Keratinocyte (primary cell): ENCODE results near the gene MKLN1. TPM values are rescaled to one million over a fixed set of nuclear protein-coding genes. Genes with fewer than 3 reads are reported as not detected.

Source experiments
- DNase-seq: peaks from one replicate; pipeline ENCODE4 v3.0.0-alpha.2; 2011; ENCODE audit warnings: low read depth, missing footprints, low spot score
- FAIRE-seq: peaks from 2 replicates; lab custom pipeline; 2011; peaks lifted over from hg19 to GRCh38; lab: Jason Lieb, UNC
- H2AFZ ChIP-seq: 2 replicates; pipeline ENCODE4 v1.6.0; 2012; ENCODE audit warnings: low read length, control low read depth, inconsistent platforms; ENCODE audit not compliant: control insufficient read depth
- H3K27ac ChIP-seq: 2 replicates; pipeline ENCODE4 v1.5.1; 2011; ENCODE audit warnings: low read length; ENCODE audit not compliant: control insufficient read depth, insufficient read depth
- H3K27me3 ChIP-seq: 3 replicates; pipeline ENCODE4 v1.6.0; 2011; ENCODE audit warnings: low read length; ENCODE audit not compliant: control insufficient read depth, insufficient read depth; ENCODE audit errors: extremely low read depth
- H3K36me3 ChIP-seq, 2 experiments: 2 replicates in 1 of 2; 3 replicates in 1 of 2; pipeline ENCODE4 v1.5.1; 2011; ENCODE audit warnings: low read length in 2 of 2, mild to moderate bottlenecking in 1 of 2; ENCODE audit not compliant: control insufficient read depth in 2 of 2, insufficient read depth in 2 of 2; ENCODE audit errors: extremely low read depth in 1 of 2
- H3K4me1 ChIP-seq: 3 replicates; pipeline ENCODE4 v1.5.1; 2011; ENCODE audit warnings: low read length; ENCODE audit not compliant: control insufficient read depth, insufficient read depth; ENCODE audit errors: extremely low read depth
- H3K4me2 ChIP-seq: 3 replicates; pipeline ENCODE4 v1.6.0; 2011; ENCODE audit warnings: low read depth, low read length; ENCODE audit not compliant: control insufficient read depth, insufficient read depth; ENCODE audit errors: extremely low read depth
- H3K4me3 ChIP-seq, 3 experiments: fragments of 200-600 bp in 1 of 3; sonication (generic) in 1 of 3; 2 replicates in 2 of 3; 3 replicates in 1 of 3; pipeline ENCODE4 v1.5.1; 2011 to 2016; ENCODE audit warnings: low read length in 3 of 3, mild to moderate bottlenecking in 3 of 3, control low read depth in 2 of 3, inconsistent platforms in 1 of 3, low read depth in 1 of 3, mixed read lengths in 1 of 3, mixed run types in 1 of 3, moderate library complexity in 1 of 3; ENCODE audit not compliant: control insufficient read depth in 2 of 3, insufficient read depth in 2 of 3; ENCODE audit errors: extremely low read depth in 1 of 3
- H3K79me2 ChIP-seq: 2 replicates; pipeline ENCODE4 v1.6.0; 2012; ENCODE audit warnings: low read length; ENCODE audit not compliant: control insufficient read depth, insufficient read depth
- H3K9ac ChIP-seq: 3 replicates; pipeline ENCODE4 v1.6.0; 2011; ENCODE audit warnings: low read length; ENCODE audit not compliant: control insufficient read depth, insufficient read depth; ENCODE audit errors: extremely low read depth
- H3K9me1 ChIP-seq: 3 replicates; pipeline ENCODE4 v1.6.0; 2011; ENCODE audit warnings: low read length; ENCODE audit not compliant: control insufficient read depth, insufficient read depth; ENCODE audit errors: extremely low read depth
- H3K9me3 ChIP-seq: 2 replicates; pipeline ENCODE4 v1.5.1; 2012; ENCODE audit warnings: low read depth, low read length; ENCODE audit not compliant: control insufficient read depth
- H4K20me1 ChIP-seq: 3 replicates; pipeline ENCODE4 v1.6.0; 2011; ENCODE audit warnings: low read length; ENCODE audit not compliant: control insufficient read depth, insufficient read depth; ENCODE audit errors: extremely low read depth
- CTCF ChIP-seq, 3 experiments: IDR thresholded peaks in 1 of 3; conservative IDR thresholded peaks in 1 of 3; optimal IDR thresholded peaks in 1 of 3; 2 replicates in 2 of 3; 3 replicates in 1 of 3; pipeline versions ENCODE3 to v1.5.1; 2011; ENCODE audit warnings: low read length in 3 of 3, mild to moderate bottlenecking in 3 of 3, moderate library complexity in 2 of 3, control low read depth in 1 of 3, inconsistent platforms in 1 of 3; ENCODE audit not compliant: insufficient read depth in 2 of 3; ENCODE audit errors: extremely low read depth in 1 of 3
- EZH2 ChIP-seq: IDR thresholded peaks from one replicate; pipeline ENCODE4 v1.6.1; 2012; ENCODE audit warnings: inconsistent platforms, mild to moderate bottlenecking, low read length, moderate library complexity
- dilution Hi-C: fragments of 300-500 bp; cut with MboI; formaldehyde crosslinking; loops from one replicate; pipeline ENCODE4 v1.7.0; 2020; ENCODE audit warnings: low sequenced_read_pairs; ENCODE audit not compliant: extremely low pct_ligation_motif_present
- polyA plus RNA-seq, 5 experiments: library from polyadenylated mRNA; depleted of rRNA in 3 of 5; stranded (reverse) in 3 of 5; stranded (forward) in 1 of 5; unstranded in 1 of 5; fragments of >200 nt; gene quantifications; 1 replicate in 1 of 5; 2 replicates in 3 of 5; 3 replicates in 1 of 5; pipeline versions ENCODE4 v1.2.1 to v1.2.3, GENCODE V29; 2011 to 2012; ENCODE audit warnings: missing spikeins in 2 of 5, low read depth in 1 of 5, low replicate concordance in 1 of 5

MKLN1 gene
- polyA plus RNA-seq, 1 donor (not counting 4 experiments of a cell fraction or from before 2014, with no cell fraction given) = 43.8 TPM

GRCh38 chr7:131532570-131533091 is 205.0 kb downstream of the MKLN1 start:
- no peak for TF ChIP-seq CTCF (optimal IDR thresholded peaks at IDR 0.05 in 1 of 3, IDR thresholded peaks at IDR 0.05 in 1 of 3, conservative IDR thresholded peaks at IDR 0.05 in 1 of 3; ENCODE audit: extremely low read depth in 1 of 3, insufficient read depth in 2 of 3, low read length in 3 of 3)
- no peak for TF ChIP-seq EZH2
- Histone ChIP-seq H3K9me3 (no peaks in the 10 kb centered on the region), H3K9me1 (no peaks in the 10 kb centered on the region), H3K27me3 (no peaks in the 10 kb centered on the region), H3K4me1 (no peaks in the 10 kb centered on the region), H3K4me2 (no peak overlapping the region), H3K79me2 (no peaks in the 10 kb centered on the region), H4K20me1 (no peaks in the 10 kb centered on the region), H3K27ac (no peak overlapping the region), H3K36me3 (no peaks in the 10 kb centered on the region), H3K9ac (no peak overlapping the region), H2AFZ (no peak overlapping the region), H3K4me3 (no peak overlapping the region)
- DNase-seq (no peak), FAIRE-seq (no peak)
- dilution Hi-C loops = no loop called here

- dilution Hi-C loops = no loop called here
- no peak for TF ChIP-seq CTCF (optimal IDR thresholded peaks at IDR 0.05 in 1 of 3, IDR thresholded peaks at IDR 0.05 in 1 of 3, conservative IDR thresholded peaks at IDR 0.05 in 1 of 3; ENCODE audit: extremely low read depth in 1 of 3, insufficient read depth in 2 of 3, low read length in 3 of 3)
- TF ChIP-seq EZH2 = no peak
- FAIRE-seq (no peak), DNase-seq (no peak)
- Histone ChIP-seq H3K9me1 (no peaks in the 10 kb centered on the region), H3K79me2 (no peaks in the 10 kb centered on the region), H3K4me2 (no peak overlapping the region), H3K27ac (no peak overlapping the region), H3K4me3 (no peak overlapping the region), H3K9ac (no peak overlapping the region), H3K27me3 (no peaks in the 10 kb centered on the region), H3K9me3 (no peaks in the 10 kb centered on the region), H4K20me1 (no peaks in the 10 kb centered on the region), H2AFZ (no peak overlapping the region), H3K4me1 (peaks cover 4% of the 10 kb centered on the region), H3K36me3 (no peaks in the 10 kb centered on the region)
Measured at GRCh38 chr7:131533151-131533559, 205.5 kb downstream of the MKLN1 start.
